C4-2B (cell line): ENCODE data around the gene GALK1.

Experiments used
- CTCF ChIP-seq: fragments of 450-650 bp; conservative IDR thresholded peaks from 2 replicates; pipeline ENCODE4 v1.5.1; 2017; ENCODE audit warnings: mild to moderate bottlenecking
- ZFX ChIP-seq: fragments of 450-650 bp; IDR thresholded peaks from 2 replicates; pipeline ENCODE4 v1.6.1; 2017

GRCh38 chr17:75738218-75738802, 26.7 kb downstream of the GALK1 start:
- TF ChIP-seq CTCF: no peak
- no peak for TF ChIP-seq ZFX
